Activated B cell treated with CpG ODN at 0.5 μM for 24 hours (primary cell): ENCODE results near the gene MBTD1. TPM values are rescaled to one million over a fixed set of nuclear protein-coding genes. Genes with fewer than 3 reads are reported as not detected.
"Not testable (repeated sequence)": the region's sequence is repeated elsewhere in the genome, so short reads cannot be mapped to it uniquely, and the experiment has no call there.

Source experiments
- ATAC-seq: fragments of 200-7000 bp; cut with Tn5 transposase; one replicate; pipeline ENCODE4 v1.10.0; 2021; ENCODE audit warnings: low read depth, mild to moderate bottlenecking, moderate library complexity
- CTCF ChIA-PET: fragments of 350-600 bp; sonication (Branson Sonifier 250); formaldehyde crosslinking; loops from one replicate; lab custom pipeline; 2021; ENCODE audit warnings: antibody characterized with exemption; lab: Charles Lee
- POLR2A ChIA-PET: fragments of 350-600 bp; sonication (Branson Sonifier 250); formaldehyde crosslinking; loops from one replicate; lab custom pipeline; 2021; ENCODE audit warnings: antibody characterized with exemption; lab: Charles Lee
- DNase-seq: peaks from one replicate; pipeline ENCODE4 v3.0.0; 2022
- H3K27ac Mint-ChIP-seq: one replicate; pipeline ENCODE4 v1.8.0; 2020; ENCODE audit warnings: mixed read lengths
- H3K27me3 Mint-ChIP-seq: one replicate; pipeline ENCODE4 v1.8.0; 2021; ENCODE audit warnings: mixed read lengths
- H3K36me3 Mint-ChIP-seq: one replicate; pipeline ENCODE4 v1.8.0; 2021; ENCODE audit warnings: low read depth, mixed read lengths
- H3K4me1 Mint-ChIP-seq: one replicate; pipeline ENCODE4 v1.8.0; 2021; ENCODE audit warnings: mixed read lengths
- H3K4me3 Mint-ChIP-seq: one replicate; pipeline ENCODE4 v1.8.0; 2020; ENCODE audit warnings: mild to moderate bottlenecking, mixed read lengths
- H3K9me3 Mint-ChIP-seq: one replicate; pipeline ENCODE4 v1.8.0; 2020; ENCODE audit warnings: mixed read lengths
- intact Hi-C: fragments of 100-400 bp; cut with micrococcal nuclease; formaldehyde crosslinking; loops from one replicate; pipeline ENCODE4 v1.15.1; 2024
- total RNA-seq: library from RNA; stranded (reverse); gene quantifications from 2 replicates; pipeline ENCODE4 v1.2.3, GENCODE V29; 2022
- TF ChIP-seq, protein P1 (sequence below): fragments of 200-600 bp; IDR thresholded peaks from one replicate; pipeline ENCODE4 v1.8.0; 2022; ENCODE audit warnings: antibody characterized with exemption, mild to moderate bottlenecking

The MBTD1 gene
- total RNA-seq, 1 donor from 2014 or later, result 23.6 TPM

DNA sequence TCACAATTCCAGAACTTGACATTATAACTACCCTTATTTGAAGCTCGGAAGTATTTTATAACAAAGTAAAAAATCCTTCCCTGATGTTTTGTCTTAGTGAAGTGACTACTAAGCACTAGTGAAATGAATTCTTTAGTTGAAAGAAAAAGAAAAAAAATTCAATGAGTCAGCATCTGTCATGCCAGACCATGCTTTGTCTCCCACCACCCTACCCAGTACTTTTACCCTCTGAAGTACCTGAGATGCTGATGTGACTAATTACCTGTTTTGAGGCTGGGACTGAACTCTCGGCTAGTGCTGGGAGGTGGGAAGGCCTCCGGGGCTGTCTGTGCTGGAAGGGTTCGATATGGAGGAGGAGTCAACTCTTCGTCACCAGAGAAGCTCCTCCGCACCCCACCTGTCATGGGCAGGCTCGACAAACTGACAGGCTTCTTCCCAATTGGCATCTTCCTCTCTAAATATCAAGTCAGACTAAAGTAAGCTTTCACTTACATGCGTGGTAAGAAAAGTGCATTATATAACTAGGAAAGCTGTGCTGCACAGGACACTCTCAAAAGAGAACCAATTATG lies 74.0 kb downstream of the MBTD1 start:
- Mint-ChIP-seq H3K27ac (no peak overlapping the region), H3K4me3 (no peak overlapping the region), H3K9me3 (no peaks in the 10 kb centered on the region), H3K27me3 (no peaks in the 10 kb centered on the region), H3K36me3 (peaks cover 75% of the 10 kb centered on the region), H3K4me1 (no peaks in the 10 kb centered on the region)
- TF ChIP-seq, protein P1, sequence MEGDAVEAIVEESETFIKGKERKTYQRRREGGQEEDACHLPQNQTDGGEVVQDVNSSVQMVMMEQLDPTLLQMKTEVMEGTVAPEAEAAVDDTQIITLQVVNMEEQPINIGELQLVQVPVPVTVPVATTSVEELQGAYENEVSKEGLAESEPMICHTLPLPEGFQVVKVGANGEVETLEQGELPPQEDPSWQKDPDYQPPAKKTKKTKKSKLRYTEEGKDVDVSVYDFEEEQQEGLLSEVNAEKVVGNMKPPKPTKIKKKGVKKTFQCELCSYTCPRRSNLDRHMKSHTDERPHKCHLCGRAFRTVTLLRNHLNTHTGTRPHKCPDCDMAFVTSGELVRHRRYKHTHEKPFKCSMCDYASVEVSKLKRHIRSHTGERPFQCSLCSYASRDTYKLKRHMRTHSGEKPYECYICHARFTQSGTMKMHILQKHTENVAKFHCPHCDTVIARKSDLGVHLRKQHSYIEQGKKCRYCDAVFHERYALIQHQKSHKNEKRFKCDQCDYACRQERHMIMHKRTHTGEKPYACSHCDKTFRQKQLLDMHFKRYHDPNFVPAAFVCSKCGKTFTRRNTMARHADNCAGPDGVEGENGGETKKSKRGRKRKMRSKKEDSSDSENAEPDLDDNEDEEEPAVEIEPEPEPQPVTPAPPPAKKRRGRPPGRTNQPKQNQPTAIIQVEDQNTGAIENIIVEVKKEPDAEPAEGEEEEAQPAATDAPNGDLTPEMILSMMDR, result no peak
- POLR2A ChIA-PET, result interaction anchor here (0.7 kb wide), 1 partner anchor 75 kb away, joined by 3 read pairs; no protein-coding TSS in a partner anchor
- no peak for DNase-seq
- ATAC-seq, result no peak
- intact Hi-C loops, result no loop called here
- CTCF ChIA-PET, result no interaction called here

DNA sequence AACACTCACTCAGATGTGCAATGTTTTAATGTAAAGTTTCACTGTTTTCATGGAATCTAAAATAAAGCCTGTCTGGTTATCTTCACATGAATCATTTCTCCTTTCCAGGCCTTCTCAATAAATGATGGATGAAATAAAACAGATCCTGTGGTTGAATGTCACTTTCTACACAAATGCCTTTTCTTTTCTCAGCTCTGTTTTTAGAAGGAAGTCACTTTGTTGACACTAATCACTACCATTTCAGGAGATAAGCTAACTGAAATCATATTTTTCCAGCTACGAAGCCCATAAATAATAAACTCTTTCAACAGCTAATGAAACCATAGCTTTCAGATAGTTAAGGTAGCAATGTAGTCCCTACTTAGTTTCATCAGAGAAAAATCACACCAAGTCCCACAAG lies 75.7 kb downstream of the MBTD1 start:
- no peaks in the 10 kb centered on the region for H3K27me3 Mint-ChIP-seq
- ATAC-seq (no peak), DNase-seq (no peak)
- H3K9me3 Mint-ChIP-seq, result no peaks in the 10 kb centered on the region
- peaks cover 72% of the 10 kb centered on the region for H3K36me3 Mint-ChIP-seq
- ChIA-PET POLR2A (no interaction called here), CTCF (no interaction called here)
- no peak overlapping the region for H3K27ac Mint-ChIP-seq
- TF ChIP-seq, protein P1, result no peak
- H3K4me3 Mint-ChIP-seq, result no peak overlapping the region
- intact Hi-C loops, result no loop called here
- H3K4me1 Mint-ChIP-seq, result no peaks in the 10 kb centered on the region

DNA sequence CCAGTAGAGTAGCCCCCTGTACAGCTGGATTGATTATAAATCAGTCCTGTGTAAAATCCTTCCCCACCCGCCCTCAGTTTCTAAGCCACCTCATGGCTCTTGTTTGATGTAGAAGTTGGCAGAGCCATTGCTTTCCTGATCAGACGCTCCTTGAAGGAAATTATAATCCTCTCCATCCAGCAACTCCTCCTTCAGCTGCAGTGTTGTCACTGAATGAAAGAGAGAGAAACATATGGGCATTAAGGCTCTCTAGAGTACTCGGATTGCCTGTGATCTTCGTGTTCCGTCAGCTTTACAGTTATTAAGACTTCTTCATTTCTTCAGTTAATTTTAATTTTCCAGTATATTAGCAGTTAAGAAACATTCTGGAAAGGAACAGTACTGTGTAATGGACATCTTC lies 79.4 kb downstream of the MBTD1 start:
- Mint-ChIP-seq H3K4me1 (no peaks in the 10 kb centered on the region), H3K27ac (no peak overlapping the region), H3K27me3 (no peaks in the 10 kb centered on the region), H3K9me3 (no peaks in the 10 kb centered on the region), H3K36me3 (peaks cover 57% of the 10 kb centered on the region), H3K4me3 (no peak overlapping the region)
- intact Hi-C loops, result no loop called here
- DNase-seq (no peak), ATAC-seq (no peak)
- TF ChIP-seq, protein P1, result no peak
- POLR2A ChIA-PET, result no interaction called here
- CTCF ChIA-PET, result no interaction called here

DNA sequence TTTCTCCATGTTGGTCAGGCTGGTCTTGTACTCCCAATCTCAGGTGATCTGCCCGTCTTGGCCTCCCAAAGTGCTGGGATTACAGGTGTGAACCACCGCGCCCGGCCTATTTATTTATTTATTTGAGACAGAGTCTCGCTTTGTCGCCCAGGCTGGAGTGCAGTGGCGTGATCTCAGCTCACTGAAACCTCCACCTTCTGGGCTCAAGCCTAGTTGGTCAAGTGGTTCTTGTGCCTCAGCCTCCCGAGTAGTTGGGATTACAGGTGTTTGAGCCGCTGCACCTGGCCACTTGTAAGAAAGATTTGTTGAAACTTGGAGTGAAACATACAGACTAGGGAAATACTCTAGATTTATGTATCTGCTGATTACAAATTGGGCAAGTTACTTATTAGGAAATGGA lies 87.8 kb downstream of the MBTD1 start:
- CTCF ChIA-PET, H3K4me3 Mint-ChIP-seq, H3K27ac Mint-ChIP-seq, H3K9me3 Mint-ChIP-seq, intact Hi-C loops, DNase-seq, ATAC-seq, H3K27me3 Mint-ChIP-seq: not testable (repeated sequence)
- POLR2A ChIA-PET, result interaction anchor here (0.6 kb wide), 1 partner anchor 103 kb away, joined by 3 read pairs; no protein-coding TSS in a partner anchor
- peaks cover 14% of the 10 kb centered on the region for H3K4me1 Mint-ChIP-seq
- peaks cover 57% of the 10 kb centered on the region for H3K36me3 Mint-ChIP-seq

DNA sequence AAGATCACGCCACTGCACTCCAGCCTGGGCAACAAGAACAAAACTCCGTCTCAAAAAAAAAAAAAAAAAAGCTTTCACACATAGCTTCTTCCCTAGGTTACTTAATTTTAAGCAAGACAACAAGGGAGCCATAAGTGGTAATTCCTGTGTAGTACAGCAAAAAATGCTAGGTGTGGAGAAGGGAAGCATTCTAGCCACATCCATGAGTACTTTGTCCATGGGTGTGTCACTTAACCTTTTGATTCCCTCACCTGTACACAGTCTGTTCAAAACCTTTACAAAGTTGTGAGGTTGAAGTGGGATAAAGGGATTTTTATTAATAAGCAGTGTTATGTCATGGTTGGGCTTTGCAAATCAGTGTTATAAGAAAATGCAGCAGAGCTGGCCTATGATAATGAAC lies 89.1 kb downstream of the MBTD1 start:
- intact Hi-C loops, result no loop called here
- Mint-ChIP-seq H3K36me3 (peaks cover 58% of the 10 kb centered on the region), H3K27me3 (no peaks in the 10 kb centered on the region), H3K9me3 (no peaks in the 10 kb centered on the region), H3K27ac (no peak overlapping the region), H3K4me1 (peaks cover 18% of the 10 kb centered on the region), H3K4me3 (no peak overlapping the region)
- no peak for ATAC-seq
- POLR2A ChIA-PET, result interaction anchor here (0.7 kb wide), 1 partner anchor 17 kb away, joined by 3 read pairs; no protein-coding TSS in a partner anchor
- TF ChIP-seq, protein P1, result no peak
- CTCF ChIA-PET, result interaction anchor here (0.8 kb wide), 1 partner anchor 17 kb away, joined by 3 read pairs; the partner anchor contains the start of gene NME1
- DNase-seq, result no peak
